ENCODE measurements around the gene ST8SIA2.
"Not testable (repeated sequence)": the region's sequence is repeated elsewhere in the genome, so short reads cannot be mapped to it uniquely, and the experiment has no call there.

The ST8SIA2 gene

GRCh38 chr15:92471288-92471687 lies 77.6 kb downstream of the ST8SIA2 start:
- no peak overlapping the region for H3K27ac ChIP-seq (ENCODE audit: insufficient read depth, low read length, poor library complexity, severe bottlenecking)
- no peaks in the 10 kb centered on the region for H3K4me1 ChIP-seq (ENCODE audit: control insufficient read depth, insufficient read depth, low read length, poor library complexity, severe bottlenecking)
- no peaks in the 10 kb centered on the region for H3K9me3 ChIP-seq (ENCODE audit: control insufficient read depth, low read length)
- no peak for DNase-seq
- no peak overlapping the region for H3K4me3 ChIP-seq (ENCODE audit: insufficient read depth, low read depth, low read length, poor library complexity, severe bottlenecking)
- no peaks in the 10 kb centered on the region for H3K36me3 ChIP-seq (ENCODE audit: control insufficient read depth, insufficient read depth, low read length)
- H3K27me3 ChIP-seq (replicated peaks; ENCODE audit: control insufficient read depth, insufficient read depth, low read length, poor library complexity, severe bottlenecking), result no peaks in the 10 kb centered on the region

- Histone ChIP-seq H3K4me3 (ENCODE audit: insufficient read depth, low read depth, low read length, poor library complexity, severe bottlenecking) (no peak overlapping the region), H3K4me1 (ENCODE audit: control insufficient read depth, insufficient read depth, low read length, poor library complexity, severe bottlenecking) (no peaks in the 10 kb centered on the region)
Measured at GRCh38 chr15:92473756-92474155, 80.1 kb downstream of the ST8SIA2 start.

GRCh38 chr15:92479730-92480129 lies 86.0 kb downstream of the ST8SIA2 start:
- H3K9me3 ChIP-seq (ENCODE audit: control insufficient read depth, low read length); H3K4me3 ChIP-seq (ENCODE audit: insufficient read depth, low read depth, low read length, poor library complexity, severe bottlenecking); H3K27ac ChIP-seq (ENCODE audit: insufficient read depth, low read length, poor library complexity, severe bottlenecking); H3K36me3 ChIP-seq (ENCODE audit: control insufficient read depth, insufficient read depth, low read length); H3K27me3 ChIP-seq (replicated peaks; ENCODE audit: control insufficient read depth, insufficient read depth, low read length, poor library complexity, severe bottlenecking); H3K4me1 ChIP-seq (ENCODE audit: control insufficient read depth, insufficient read depth, low read length, poor library complexity, severe bottlenecking); DNase-seq: not testable (repeated sequence)

More at GRCh38 chr15:92473756-92474155, 80.1 kb downstream of the ST8SIA2 start:
- H3K27ac ChIP-seq (ENCODE audit: insufficient read depth, low read length, poor library complexity, severe bottlenecking), result no peak overlapping the region
- DNase-seq, result no peak
- no peaks in the 10 kb centered on the region for H3K27me3 ChIP-seq (replicated peaks; ENCODE audit: control insufficient read depth, insufficient read depth, low read length, poor library complexity, severe bottlenecking)
- H3K9me3 ChIP-seq (ENCODE audit: control insufficient read depth, low read length), result no peaks in the 10 kb centered on the region
- H3K36me3 ChIP-seq (ENCODE audit: control insufficient read depth, insufficient read depth, low read length), result no peaks in the 10 kb centered on the region

- no peak for DNase-seq
- Histone ChIP-seq H3K4me3 (ENCODE audit: insufficient read depth, low read depth, low read length, poor library complexity, severe bottlenecking) (no peak overlapping the region), H3K9me3 (ENCODE audit: control insufficient read depth, low read length) (no peaks in the 10 kb centered on the region)
Measured at GRCh38 chr15:92480361-92480760, 86.7 kb downstream of the ST8SIA2 start.

GRCh38 chr15:92485441-92485840 lies 91.8 kb downstream of the ST8SIA2 start:
- DNase-seq, result no peak
- Histone ChIP-seq H3K4me3 (ENCODE audit: insufficient read depth, low read depth, low read length, poor library complexity, severe bottlenecking) (no peak overlapping the region), H3K4me1 (ENCODE audit: control insufficient read depth, insufficient read depth, low read length, poor library complexity, severe bottlenecking) (no peaks in the 10 kb centered on the region), H3K27me3 (replicated peaks; ENCODE audit: control insufficient read depth, insufficient read depth, low read length, poor library complexity, severe bottlenecking) (peaks cover 4% of the 10 kb centered on the region), H3K9me3 (ENCODE audit: control insufficient read depth, low read length) (no peaks in the 10 kb centered on the region), H3K27ac (ENCODE audit: insufficient read depth, low read length, poor library complexity, severe bottlenecking) (no peak overlapping the region), H3K36me3 (ENCODE audit: control insufficient read depth, insufficient read depth, low read length) (no peaks in the 10 kb centered on the region)

More at GRCh38 chr15:92480361-92480760, 86.7 kb downstream of the ST8SIA2 start:
- Histone ChIP-seq H3K27me3 (replicated peaks; ENCODE audit: control insufficient read depth, insufficient read depth, low read length, poor library complexity, severe bottlenecking) (peaks cover 4% of the 10 kb centered on the region), H3K27ac (ENCODE audit: insufficient read depth, low read length, poor library complexity, severe bottlenecking) (no peak overlapping the region), H3K4me1 (ENCODE audit: control insufficient read depth, insufficient read depth, low read length, poor library complexity, severe bottlenecking) (no peaks in the 10 kb centered on the region), H3K36me3 (ENCODE audit: control insufficient read depth, insufficient read depth, low read length) (no peaks in the 10 kb centered on the region)

GRCh38 chr15:92492551-92493115 lies 99.0 kb downstream of the ST8SIA2 start:
- Histone ChIP-seq H3K27ac (ENCODE audit: insufficient read depth, low read length, poor library complexity, severe bottlenecking) (no peak overlapping the region), H3K27me3 (replicated peaks; ENCODE audit: control insufficient read depth, insufficient read depth, low read length, poor library complexity, severe bottlenecking) (peaks cover 2% of the 10 kb centered on the region), H3K4me1 (ENCODE audit: control insufficient read depth, insufficient read depth, low read length, poor library complexity, severe bottlenecking) (no peaks in the 10 kb centered on the region), H3K36me3 (ENCODE audit: control insufficient read depth, insufficient read depth, low read length) (no peaks in the 10 kb centered on the region), H3K9me3 (ENCODE audit: control insufficient read depth, low read length) (no peaks in the 10 kb centered on the region), H3K4me3 (ENCODE audit: insufficient read depth, low read depth, low read length, poor library complexity, severe bottlenecking) (no peak overlapping the region)
- no peak for DNase-seq

GRCh38 chr15:92494806-92495336 lies 101.2 kb downstream of the ST8SIA2 start:
- DNase-seq, result no peak
- H3K4me1 ChIP-seq (ENCODE audit: control insufficient read depth, insufficient read depth, low read length, poor library complexity, severe bottlenecking), result no peaks in the 10 kb centered on the region
- H3K36me3 ChIP-seq (ENCODE audit: control insufficient read depth, insufficient read depth, low read length), result no peaks in the 10 kb centered on the region
- H3K27me3 ChIP-seq (replicated peaks; ENCODE audit: control insufficient read depth, insufficient read depth, low read length, poor library complexity, severe bottlenecking), result peaks cover 3% of the 10 kb centered on the region
- no peak overlapping the region for H3K27ac ChIP-seq (ENCODE audit: insufficient read depth, low read length, poor library complexity, severe bottlenecking)
- no peaks in the 10 kb centered on the region for H3K9me3 ChIP-seq (ENCODE audit: control insufficient read depth, low read length)
- no peak overlapping the region for H3K4me3 ChIP-seq (ENCODE audit: insufficient read depth, low read depth, low read length, poor library complexity, severe bottlenecking)

GRCh38 chr15:92495446-92495845 lies 101.8 kb downstream of the ST8SIA2 start:
- Histone ChIP-seq H3K27ac (ENCODE audit: insufficient read depth, low read length, poor library complexity, severe bottlenecking) (no peak overlapping the region), H3K4me3 (ENCODE audit: insufficient read depth, low read depth, low read length, poor library complexity, severe bottlenecking) (no peak overlapping the region), H3K9me3 (ENCODE audit: control insufficient read depth, low read length) (no peaks in the 10 kb centered on the region), H3K27me3 (replicated peaks; ENCODE audit: control insufficient read depth, insufficient read depth, low read length, poor library complexity, severe bottlenecking) (peaks cover 3% of the 10 kb centered on the region), H3K36me3 (ENCODE audit: control insufficient read depth, insufficient read depth, low read length) (no peaks in the 10 kb centered on the region), H3K4me1 (ENCODE audit: control insufficient read depth, insufficient read depth, low read length, poor library complexity, severe bottlenecking) (no peaks in the 10 kb centered on the region)
- DNase-seq, result no peak

GRCh38 chr15:92499731-92500530 lies 106.2 kb downstream of the ST8SIA2 start:
- no peaks in the 10 kb centered on the region for H3K9me3 ChIP-seq (ENCODE audit: control insufficient read depth, low read length)
- no peak overlapping the region for H3K4me3 ChIP-seq (ENCODE audit: insufficient read depth, low read depth, low read length, poor library complexity, severe bottlenecking)
- H3K4me1 ChIP-seq (ENCODE audit: control insufficient read depth, insufficient read depth, low read length, poor library complexity, severe bottlenecking), result no peaks in the 10 kb centered on the region
- no peaks in the 10 kb centered on the region for H3K36me3 ChIP-seq (ENCODE audit: control insufficient read depth, insufficient read depth, low read length)
- DNase-seq, result no peak
- H3K27ac ChIP-seq (ENCODE audit: insufficient read depth, low read length, poor library complexity, severe bottlenecking), result no peak overlapping the region
- peaks cover 3% of the 10 kb centered on the region for H3K27me3 ChIP-seq (replicated peaks; ENCODE audit: control insufficient read depth, insufficient read depth, low read length, poor library complexity, severe bottlenecking)

- H3K9me3 ChIP-seq (ENCODE audit: control insufficient read depth, low read length), result no peaks in the 10 kb centered on the region
- no peaks in the 10 kb centered on the region for H3K4me1 ChIP-seq (ENCODE audit: control insufficient read depth, insufficient read depth, low read length, poor library complexity, severe bottlenecking)
- H3K36me3 ChIP-seq (ENCODE audit: control insufficient read depth, insufficient read depth, low read length), result no peaks in the 10 kb centered on the region
- H3K4me3 ChIP-seq (ENCODE audit: insufficient read depth, low read depth, low read length, poor library complexity, severe bottlenecking), result no peak overlapping the region
- no peak overlapping the region for H3K27ac ChIP-seq (ENCODE audit: insufficient read depth, low read length, poor library complexity, severe bottlenecking)
- DNase-seq, result no peak
- peaks cover 3% of the 10 kb centered on the region for H3K27me3 ChIP-seq (replicated peaks; ENCODE audit: control insufficient read depth, insufficient read depth, low read length, poor library complexity, severe bottlenecking)
Measured at GRCh38 chr15:92502336-92502735, 108.7 kb downstream of the ST8SIA2 start.
